Measurements from ENCODE around the gene UBR2. TPM values are rescaled to one million over a fixed set of nuclear protein-coding genes. Genes with fewer than 3 reads are reported as not detected.
"Not testable (repeated sequence)": the region's sequence is repeated elsewhere in the genome, so short reads cannot be mapped to it uniquely, and the experiment has no call there.

Gene UBR2
- total RNA-seq, 1 donor from 2014 or later = 16.6 TPM

DNA sequence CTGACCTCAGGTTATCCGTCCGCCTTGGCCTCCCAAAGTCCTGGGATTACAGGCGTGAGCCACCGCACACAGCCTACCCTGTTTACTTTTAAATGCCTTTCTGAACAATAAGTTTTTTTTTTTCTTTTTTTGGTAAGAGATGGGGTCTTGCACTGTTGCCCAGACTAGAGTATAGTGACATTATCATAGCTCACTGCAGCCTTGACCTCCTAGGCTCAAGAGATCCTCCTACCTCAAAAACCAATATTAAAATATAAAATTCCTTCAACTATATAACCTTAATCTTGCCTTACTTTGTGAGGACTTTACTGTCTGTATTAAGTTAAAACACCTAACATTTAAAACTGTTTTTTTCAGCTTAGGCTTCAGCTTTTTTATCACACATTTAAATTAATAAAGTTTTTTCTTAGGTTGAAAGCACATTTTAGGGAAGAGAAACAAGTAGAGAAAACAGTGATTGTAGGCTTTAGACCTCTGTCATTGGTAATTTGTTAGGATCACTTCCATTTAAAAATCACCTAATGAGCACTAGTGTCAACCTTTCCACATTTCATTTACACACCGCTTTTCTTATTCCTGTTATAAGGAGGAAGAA, 2.9 kb downstream of the UBR2 start:
- Histone ChIP-seq H3K4me3 (ENCODE audit: low read depth, low read length) (no peak overlapping the region), H3K36me3 (ENCODE audit: control insufficient read depth, insufficient read depth, low read length) (no peaks in the 10 kb centered on the region), H3K27me3 (ENCODE audit: control insufficient read depth, insufficient read depth, low read length) (no peaks in the 10 kb centered on the region)
- TF ChIP-seq, protein P1, sequence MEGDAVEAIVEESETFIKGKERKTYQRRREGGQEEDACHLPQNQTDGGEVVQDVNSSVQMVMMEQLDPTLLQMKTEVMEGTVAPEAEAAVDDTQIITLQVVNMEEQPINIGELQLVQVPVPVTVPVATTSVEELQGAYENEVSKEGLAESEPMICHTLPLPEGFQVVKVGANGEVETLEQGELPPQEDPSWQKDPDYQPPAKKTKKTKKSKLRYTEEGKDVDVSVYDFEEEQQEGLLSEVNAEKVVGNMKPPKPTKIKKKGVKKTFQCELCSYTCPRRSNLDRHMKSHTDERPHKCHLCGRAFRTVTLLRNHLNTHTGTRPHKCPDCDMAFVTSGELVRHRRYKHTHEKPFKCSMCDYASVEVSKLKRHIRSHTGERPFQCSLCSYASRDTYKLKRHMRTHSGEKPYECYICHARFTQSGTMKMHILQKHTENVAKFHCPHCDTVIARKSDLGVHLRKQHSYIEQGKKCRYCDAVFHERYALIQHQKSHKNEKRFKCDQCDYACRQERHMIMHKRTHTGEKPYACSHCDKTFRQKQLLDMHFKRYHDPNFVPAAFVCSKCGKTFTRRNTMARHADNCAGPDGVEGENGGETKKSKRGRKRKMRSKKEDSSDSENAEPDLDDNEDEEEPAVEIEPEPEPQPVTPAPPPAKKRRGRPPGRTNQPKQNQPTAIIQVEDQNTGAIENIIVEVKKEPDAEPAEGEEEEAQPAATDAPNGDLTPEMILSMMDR (IDR thresholded peaks at IDR 0.05; ENCODE audit: insufficient read depth, low read length, severe bottlenecking) = no peak
- DNase-seq (ENCODE audit: low read depth) = no peak
- no peak for FAIRE-seq

DNA sequence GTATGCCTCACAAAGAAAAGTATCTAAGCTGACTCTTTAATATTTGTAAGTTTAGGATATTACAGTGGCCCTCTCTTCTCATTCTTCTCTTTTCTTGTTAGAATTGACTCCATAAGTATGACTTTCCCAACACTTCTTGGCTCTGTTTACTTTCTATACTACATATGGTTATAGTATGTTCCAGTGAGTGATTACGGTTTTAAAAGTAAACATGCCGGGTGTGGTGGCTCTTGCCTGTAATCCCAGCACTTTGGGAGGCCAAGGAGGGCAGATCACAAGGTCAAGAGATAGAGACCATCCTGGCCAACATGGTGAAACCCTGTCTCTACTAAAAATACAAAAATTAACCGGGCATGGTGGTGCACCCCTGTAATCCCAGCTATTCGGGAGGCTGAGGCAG, 3.4 kb downstream of the UBR2 start:
- not testable (repeated sequence) for H3K27me3 ChIP-seq (ENCODE audit: control insufficient read depth, insufficient read depth, low read length); H3K4me3 ChIP-seq (ENCODE audit: low read depth, low read length); FAIRE-seq; DNase-seq (ENCODE audit: low read depth); H3K36me3 ChIP-seq (ENCODE audit: control insufficient read depth, insufficient read depth, low read length)

DNA sequence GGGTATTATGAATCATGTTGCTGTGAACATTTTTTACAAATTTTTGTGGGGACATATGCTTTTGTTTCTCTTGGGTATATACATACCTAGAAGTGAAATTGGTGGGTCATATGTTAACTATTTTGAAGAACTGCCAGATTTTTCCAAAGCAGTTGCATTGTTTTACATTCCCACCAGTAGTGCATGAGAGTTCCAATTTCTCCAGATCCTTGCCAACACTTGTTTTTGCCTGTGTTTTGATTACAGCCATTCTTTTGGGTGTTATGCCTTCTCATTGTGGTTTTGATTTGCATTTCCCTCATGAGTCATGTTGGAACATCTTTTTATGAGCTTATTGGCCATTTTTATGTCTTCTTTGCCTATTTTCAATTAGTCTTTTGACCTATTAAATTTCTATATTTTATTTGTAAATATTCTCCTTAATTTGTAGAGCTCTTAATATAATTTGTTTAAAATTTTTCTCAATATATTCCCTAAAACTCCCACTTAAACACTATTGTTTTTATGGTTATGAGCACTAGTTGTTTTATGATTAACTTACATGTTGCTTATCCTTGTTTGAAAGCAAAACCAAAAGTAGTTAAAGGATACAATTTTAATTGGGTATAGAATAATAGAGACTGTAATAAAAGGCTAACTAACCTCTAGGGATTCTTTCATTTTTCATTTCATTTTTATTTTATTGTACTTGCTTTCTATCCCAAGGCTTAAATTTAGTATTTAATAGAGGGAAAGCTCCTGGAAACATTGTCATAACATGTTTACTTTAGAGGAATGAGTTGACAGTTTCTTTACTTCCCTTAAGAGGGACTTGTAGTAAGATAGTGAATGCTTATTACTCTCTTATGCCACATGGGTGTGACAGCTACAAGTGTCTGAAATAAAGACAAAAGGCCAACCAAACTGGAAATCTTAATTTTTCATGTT, 5.5 kb downstream of the UBR2 start:
- H3K4me3 ChIP-seq (ENCODE audit: low read depth, low read length) = no peak overlapping the region
- DNase-seq (ENCODE audit: low read depth) (peak; percentile 97), FAIRE-seq (no peak)
- TF ChIP-seq, protein P1 (IDR thresholded peaks at IDR 0.05; ENCODE audit: insufficient read depth, low read length, severe bottlenecking) = no peak
- H3K36me3 ChIP-seq (ENCODE audit: control insufficient read depth, insufficient read depth, low read length) = no peaks in the 10 kb centered on the region
- H3K27me3 ChIP-seq (ENCODE audit: control insufficient read depth, insufficient read depth, low read length) = no peaks in the 10 kb centered on the region

DNA sequence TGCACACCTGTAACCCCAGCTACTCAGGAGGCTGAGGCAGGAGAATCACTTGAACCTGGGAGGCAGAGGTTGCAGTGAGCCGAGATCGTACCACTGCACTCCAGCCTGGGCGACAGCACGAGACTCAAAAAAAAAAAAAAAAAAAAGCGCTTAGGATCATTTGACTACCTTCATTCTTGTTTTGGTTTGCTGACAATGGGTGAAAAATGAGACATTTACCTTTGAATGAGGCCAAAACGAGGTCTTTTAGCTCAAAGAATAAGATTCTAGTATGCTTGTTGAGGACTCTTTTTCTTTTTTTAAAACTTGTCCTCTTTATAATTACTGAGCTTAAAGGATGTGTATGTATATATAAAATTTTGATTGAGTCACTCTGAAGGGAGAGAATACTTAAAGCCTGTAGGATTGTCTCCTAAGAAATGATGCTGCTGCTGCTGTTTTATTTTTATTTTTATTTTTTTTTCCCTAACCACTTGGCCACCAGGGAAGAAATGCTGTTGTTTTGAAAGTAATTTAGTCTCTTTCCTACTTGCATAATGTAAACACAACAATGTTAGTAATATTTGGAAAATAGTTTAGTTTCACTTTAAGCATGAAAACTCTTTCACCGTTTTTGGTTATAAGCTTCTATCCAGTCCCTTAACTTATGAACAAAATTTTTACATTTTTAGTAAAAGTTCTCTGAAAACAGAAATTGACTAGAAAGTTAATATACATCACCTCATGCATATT, 7.9 kb downstream of the UBR2 start:
- H3K4me3 ChIP-seq (ENCODE audit: low read depth, low read length) = no peak overlapping the region
- TF ChIP-seq, protein P1 (IDR thresholded peaks at IDR 0.05; ENCODE audit: insufficient read depth, low read length, severe bottlenecking) = no peak
- DNase-seq (ENCODE audit: low read depth) (no peak), FAIRE-seq (no peak)
- peaks cover 1% of the 10 kb centered on the region for H3K36me3 ChIP-seq (ENCODE audit: control insufficient read depth, insufficient read depth, low read length)
- no peaks in the 10 kb centered on the region for H3K27me3 ChIP-seq (ENCODE audit: control insufficient read depth, insufficient read depth, low read length)

DNA sequence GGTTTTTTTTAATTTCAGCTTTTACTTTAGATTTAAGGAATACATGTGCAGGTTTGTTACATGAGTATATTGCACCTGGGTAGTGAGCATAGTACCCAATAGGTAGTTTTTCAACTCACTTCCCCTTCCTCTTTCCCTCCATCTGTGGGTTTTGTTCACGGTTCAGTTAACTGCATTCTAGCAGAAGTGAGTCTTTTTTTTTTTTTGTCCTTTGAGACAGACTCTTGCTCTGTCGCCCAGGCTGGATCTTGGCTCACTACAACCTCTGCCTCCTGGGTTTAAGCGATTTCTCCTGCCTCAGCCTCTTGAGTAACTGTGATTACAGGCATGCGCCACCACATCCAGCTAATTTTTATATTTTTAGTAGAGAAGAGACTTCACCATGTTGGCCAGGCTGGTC, 8.7 kb downstream of the UBR2 start:
- TF ChIP-seq, protein P1 (IDR thresholded peaks at IDR 0.05; ENCODE audit: insufficient read depth, low read length, severe bottlenecking) = no peak
- DNase-seq (ENCODE audit: low read depth) = no peak
- FAIRE-seq = no peak
- no peaks in the 10 kb centered on the region for H3K27me3 ChIP-seq (ENCODE audit: control insufficient read depth, insufficient read depth, low read length)
- H3K36me3 ChIP-seq (ENCODE audit: control insufficient read depth, insufficient read depth, low read length) = peaks cover 1% of the 10 kb centered on the region
- H3K4me3 ChIP-seq (ENCODE audit: low read depth, low read length) = no peak overlapping the region

DNA sequence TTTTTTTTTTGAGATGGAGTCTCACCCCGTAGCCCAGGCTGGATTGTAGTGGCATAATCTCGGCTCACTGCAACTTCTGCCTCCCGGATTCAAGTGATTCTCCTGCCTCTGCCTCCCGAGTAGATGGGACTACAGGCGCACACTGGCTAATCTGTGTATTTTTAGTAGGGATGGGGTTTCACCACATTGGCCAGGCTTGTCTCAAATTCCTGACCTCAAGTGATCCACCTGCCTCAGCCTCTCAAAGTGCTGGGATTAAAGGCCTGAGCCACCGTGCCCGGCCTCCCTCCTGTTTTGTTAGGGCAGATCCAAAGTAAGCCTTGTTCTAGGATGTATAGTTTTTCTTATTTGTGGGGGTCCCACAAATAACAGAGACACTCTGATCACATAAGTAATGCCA, 12.7 kb downstream of the UBR2 start:
- not testable (repeated sequence) for DNase-seq (ENCODE audit: low read depth); H3K36me3 ChIP-seq (ENCODE audit: control insufficient read depth, insufficient read depth, low read length); H3K4me3 ChIP-seq (ENCODE audit: low read depth, low read length); FAIRE-seq; H3K27me3 ChIP-seq (ENCODE audit: control insufficient read depth, insufficient read depth, low read length)
